NCI-H1092 (cell line): ENCODE results near the gene GSTO2.
A peak's percentile ranks its signal among the peaks of the same experiment; 100 is the strongest.

Experiments
- DNase-seq: peaks from one replicate; lab custom pipeline; 2025; lab: John Stamatoyannopoulos, UW

The GSTO2 gene

DNA sequence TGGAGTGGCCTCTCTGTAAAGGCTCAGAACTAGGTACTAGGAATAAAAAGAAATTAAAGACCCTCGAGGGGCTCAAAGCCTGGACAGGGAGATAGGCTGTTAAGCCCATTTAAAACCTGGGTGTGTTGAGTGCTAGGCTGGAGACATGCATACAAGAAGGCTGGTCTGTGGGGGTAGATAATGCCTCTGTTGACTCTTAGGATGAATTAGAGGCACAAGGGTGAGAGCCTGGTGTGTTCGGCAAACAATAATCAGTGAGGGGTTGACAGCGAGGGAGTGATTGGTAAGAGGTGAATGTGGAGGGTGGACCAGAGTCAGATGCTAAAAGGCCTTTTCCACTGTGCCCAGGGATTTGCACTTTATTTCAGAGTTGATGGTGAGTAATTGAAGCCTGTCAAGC, 12.7 kb downstream of the GSTO2 start:
- no peak for DNase-seq

DNA sequence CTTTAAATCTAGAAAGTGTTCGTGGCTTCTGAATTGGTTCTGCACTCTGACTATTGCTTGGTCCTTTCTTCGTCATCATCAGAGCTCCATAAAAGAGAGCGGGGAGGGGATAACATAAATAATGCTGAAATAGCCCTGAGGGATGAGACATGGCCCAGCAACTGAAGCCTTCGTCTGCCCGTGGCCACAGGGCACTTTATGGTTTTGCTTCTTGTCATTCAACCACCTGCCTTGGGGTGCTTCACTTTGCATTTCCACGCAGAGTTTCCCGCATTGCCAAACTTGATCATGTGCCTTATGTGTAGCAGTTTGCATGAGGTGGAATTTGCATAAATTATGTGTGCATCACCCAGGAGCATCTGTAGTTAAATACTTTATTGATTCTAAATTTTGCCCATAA, 15.9 kb downstream of the GSTO2 start:
- no peak for DNase-seq

DNA sequence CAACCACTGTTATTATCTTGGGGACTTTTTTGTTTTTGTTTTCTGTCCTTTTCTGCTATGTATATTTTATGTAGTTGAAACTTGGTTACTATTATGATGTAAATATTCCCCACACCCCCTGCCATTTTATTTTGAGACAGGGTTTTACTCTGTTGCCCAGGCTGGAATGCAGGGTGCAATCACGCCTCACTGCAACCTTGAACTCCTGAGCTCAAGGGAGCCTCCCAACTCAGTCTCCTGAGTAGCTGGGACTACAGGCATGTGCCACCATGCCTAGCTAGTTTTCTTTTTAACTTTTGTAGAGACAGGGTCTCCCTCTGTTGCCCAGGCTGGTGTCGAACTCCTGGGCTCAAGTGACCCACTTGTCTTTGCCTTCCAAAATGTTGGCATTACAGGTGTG, 18.0 kb downstream of the GSTO2 start:
- no peak for DNase-seq

DNA sequence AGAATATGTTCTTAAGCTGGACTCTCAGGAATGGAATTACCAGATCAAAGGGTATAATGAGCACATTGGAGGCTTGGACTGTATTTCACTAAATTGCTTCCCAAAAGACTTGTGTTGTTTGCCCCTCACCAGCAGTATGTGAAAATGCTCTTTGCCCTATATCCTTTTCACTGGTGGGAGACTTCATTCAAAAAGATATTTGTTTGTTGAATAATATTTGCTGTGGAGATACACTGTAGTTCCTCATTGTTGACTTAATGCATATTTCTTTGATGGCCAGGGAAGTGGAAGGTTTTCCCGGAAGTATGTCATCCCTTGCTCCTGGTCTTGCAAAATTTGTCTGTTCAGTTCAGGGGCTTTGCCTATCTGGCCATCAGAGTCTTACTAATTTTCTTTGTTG, 19.4 kb downstream of the GSTO2 start:
- DNase-seq = no peak

DNA sequence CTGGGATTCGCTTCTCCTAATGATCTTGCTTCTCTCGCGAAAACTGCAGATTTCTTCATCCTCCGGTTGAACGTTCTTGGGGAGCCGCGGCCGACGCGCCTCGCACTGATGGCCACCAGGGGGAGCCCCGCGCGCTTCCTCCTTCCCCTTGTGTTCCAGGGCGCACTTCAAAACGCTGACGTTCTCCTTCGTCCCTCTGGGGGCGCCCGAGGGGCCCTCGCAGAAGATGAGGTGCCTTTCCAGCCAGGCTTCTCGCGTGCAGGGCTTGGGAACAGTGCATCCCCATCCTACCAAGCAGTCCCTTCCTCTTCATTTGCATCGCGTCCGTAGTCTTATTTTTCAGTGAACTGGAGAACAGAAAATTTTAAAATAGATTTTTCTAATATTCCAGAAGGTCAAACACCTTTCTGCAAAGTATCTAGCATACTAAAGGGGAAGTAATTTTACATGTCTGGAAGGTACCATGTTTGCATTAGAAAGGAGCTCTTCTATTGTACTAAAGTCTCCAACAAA, 22.5 kb downstream of the GSTO2 start:
- peak; percentile 78 for DNase-seq

DNA sequence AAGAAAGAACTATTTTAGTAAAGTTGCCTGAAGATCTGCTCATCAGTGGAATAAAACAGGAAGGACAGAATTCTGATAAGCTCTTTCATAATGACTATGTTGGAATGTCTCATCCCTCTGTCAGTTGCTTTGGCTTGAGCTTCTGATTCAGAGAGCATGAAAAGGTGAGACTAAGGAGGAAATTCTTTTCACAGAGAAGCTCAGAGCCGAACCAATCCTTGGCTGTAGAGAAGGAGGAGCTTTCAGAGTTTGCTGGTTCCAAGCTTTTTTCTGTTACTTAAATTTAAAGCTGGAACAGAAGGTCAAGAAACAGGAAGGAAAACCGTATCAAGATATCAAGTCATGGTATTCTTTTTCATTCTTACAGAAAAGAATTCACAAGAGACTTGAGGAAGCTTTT, 24.0 kb downstream of the GSTO2 start:
- no peak for DNase-seq

DNA sequence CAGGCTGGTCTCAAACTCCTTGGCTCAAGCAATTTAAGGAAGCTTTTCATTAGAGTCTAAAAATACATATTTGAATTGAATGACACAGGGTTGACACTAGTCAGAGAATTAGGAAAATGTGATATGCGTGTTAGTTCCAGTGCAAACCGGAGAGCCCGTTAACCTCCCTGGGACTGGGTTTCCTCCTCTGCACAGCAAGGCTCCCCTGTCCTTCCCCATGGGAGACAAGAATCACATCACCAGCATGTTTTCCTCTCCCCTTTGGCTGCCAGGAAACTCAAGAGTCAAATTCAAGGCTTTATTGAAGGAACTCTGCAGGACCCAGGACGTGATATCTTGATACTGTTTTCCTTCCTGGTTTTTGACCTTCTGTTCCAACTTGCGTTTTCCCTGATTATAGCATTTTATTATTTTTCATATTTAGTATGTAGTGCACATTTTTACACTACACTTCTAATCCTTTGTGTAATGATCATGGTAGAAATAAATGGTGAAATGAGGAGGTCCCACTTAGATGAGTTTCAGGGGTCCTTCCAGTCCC, 24.9 kb downstream of the GSTO2 start:
- DNase-seq = no peak

DNA sequence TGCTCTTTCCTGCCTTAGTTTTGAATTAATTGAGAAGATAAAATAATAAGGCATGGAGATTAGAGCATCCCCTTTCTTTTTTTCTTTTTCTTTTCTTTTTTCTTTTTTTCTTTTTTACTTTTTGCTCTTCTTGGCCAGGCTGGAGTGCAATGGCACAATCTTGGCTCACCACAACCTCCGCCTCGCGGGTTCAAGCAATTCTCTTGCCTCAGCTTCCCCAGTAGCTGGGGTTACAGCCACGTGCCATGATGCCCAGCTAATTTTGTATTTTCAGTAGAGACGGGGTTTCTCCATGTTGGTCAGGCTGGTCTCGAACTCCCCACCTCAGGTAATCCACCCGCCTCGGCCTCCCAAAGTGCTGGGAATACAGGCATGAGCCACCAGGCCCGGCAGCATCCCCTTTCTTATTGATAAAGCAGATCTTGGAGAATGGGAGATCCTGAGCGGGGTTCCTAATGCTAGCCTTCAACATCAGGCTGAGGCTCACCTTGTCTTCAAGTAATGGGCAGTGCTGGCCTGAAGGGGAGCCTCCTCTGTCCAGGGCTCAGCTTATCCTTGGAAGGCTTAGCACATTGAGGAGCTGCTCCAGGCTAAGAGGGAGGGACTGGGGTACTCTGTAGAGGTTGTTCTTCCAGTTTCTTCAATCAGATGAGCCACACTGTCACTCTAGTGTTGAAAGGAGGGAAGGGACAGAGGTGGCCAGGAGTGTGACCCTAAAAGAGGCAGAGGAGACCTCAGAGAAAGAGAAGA, 27.9 kb downstream of the GSTO2 start:
- DNase-seq = no peak

DNA sequence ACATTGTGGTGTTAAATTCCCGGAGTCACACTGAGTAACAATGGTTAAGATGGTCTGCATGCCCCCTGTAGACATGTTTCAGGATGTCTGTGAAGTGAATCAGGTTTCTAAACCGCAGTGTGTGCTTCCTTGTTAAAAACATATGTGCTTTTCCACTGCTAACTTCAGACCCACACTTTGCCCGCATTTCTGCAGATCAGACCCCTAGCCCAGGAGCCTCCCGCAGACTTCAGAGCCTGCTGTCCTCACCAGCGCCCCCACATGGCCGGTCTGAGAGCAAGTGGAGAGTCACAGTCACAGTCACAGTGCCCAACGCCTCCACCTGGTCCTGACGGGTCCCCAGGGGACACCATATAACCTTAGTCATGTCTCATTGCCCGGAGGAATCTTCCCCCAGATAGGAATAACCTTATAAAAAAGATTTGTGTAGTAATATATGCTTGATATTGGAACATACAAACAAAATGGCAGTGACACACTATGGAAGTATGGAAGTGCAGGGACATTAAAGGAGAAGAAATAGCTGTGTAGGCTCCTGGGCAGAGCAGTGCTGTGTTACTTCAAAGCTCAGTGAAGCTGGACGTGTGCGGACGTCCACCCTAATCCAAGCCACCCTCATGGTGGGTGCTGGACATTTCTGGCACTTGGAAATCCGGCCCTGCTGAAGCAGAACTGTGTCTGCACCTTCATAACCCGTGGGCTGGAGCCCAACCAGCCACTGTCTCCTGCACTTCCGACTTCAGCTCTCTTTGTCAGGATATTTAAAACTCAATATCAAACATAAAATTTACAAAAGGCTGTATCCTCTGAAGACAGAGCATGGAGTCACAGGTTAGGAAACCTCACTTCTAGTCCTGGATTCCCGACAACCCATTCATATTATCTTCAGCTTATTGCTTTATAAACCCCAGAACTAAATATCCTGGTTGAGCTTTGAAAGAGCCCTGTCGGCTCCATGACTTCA, 29.0 kb downstream of the GSTO2 start:
- no peak for DNase-seq

DNA sequence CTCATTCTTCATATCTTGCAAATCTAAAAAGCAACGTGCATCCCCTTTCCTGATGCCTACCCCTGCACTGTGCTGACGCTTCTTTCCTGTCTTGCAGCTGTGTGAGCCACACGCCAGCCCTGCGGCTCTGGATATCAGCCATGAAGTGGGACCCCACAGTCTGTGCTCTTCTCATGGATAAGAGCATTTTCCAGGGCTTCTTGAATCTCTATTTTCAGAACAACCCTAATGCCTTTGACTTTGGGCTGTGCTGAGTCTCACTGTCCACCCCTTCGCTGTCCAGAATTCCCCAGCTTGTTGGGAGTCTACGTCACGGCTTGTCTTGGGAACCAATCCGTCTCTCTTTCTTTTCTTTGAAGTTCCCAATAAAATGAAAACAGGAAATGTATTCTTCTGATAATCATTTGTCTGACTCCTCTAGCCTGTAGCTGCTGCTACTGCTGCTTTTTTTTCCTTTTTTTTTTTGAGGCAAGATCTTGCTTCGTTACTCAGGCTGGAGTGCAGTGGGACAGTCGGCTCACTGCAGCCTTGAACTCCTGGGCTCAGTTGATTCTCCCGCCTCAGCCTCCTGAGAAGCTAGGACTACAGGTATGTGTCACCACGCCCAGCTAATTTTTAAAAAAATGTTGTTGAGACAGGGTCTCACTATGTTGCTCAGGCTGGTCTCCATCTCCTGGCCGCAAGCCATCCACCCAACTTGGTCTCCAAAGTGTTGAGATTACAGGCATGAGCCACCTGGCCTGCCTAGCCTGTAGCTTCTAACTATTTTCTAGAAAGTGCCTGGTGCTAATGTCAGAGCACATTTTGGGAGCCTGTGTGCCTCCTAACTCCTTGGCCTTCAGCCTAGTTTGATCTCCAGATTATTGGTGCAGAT, 30.3 kb downstream of the GSTO2 start:
- no peak for DNase-seq

DNA sequence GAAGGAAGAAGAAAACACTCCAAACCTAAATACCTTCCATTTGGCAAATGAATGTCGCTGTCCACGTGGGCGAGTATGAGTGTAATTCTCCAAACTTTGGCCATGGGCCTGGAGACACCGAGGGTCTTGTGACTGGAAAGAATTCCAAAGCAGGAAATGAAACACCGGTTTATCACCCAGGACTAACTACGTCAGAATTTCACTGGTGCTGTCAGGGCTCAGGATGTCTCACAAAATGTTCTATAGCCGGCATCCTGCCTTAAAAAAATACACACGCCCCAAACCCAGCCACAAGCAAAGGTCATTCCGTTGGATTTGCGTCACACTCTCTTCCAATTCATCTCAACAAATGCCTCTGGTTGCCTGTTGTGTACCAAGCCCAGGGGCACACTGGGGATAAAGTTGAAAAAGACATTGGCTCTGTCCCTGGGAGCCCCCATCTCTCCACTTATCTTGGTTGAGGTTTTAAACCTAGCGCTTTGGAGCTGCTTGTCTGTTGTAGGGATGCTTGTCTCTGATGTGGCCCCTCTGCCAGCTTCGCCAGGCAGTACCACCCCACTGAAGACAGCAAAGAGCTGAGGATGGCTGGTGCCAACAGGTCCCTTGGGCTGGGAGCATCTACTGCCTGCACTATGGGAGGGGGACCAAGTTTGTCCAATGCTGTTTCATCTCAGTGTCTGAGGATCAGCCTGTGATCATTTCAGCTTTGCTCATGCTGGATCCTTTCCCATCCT, 31.2 kb downstream of the GSTO2 start:
- DNase-seq = no peak

DNA sequence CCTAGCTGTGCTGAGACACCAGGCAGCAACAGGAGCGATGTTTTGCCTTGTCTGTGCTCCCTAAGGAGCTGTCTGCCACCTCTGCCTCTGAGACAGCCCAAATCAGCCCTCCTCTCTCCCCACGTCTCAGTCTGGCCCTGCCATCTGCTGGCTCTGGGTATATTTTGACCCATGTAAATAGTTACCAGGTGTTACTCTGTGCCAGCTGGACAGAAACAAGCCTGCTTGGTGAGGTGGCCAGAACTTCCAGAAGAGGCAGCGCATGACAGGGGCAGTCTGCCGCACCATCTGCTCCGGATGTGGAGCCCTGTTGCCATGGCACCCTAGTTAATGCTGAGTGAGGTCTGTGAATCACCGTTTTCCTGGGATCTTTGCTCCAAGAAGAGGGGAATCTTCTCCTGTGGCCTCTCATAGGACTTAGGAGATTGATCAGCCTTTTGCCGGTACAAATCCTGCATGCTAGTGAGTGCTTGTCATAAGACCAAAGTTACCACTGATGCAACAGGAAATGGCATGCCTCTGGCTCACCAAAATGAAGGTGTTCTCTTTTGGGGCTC, 31.8 kb downstream of the GSTO2 start:
- peak; percentile 79 for DNase-seq

DNA sequence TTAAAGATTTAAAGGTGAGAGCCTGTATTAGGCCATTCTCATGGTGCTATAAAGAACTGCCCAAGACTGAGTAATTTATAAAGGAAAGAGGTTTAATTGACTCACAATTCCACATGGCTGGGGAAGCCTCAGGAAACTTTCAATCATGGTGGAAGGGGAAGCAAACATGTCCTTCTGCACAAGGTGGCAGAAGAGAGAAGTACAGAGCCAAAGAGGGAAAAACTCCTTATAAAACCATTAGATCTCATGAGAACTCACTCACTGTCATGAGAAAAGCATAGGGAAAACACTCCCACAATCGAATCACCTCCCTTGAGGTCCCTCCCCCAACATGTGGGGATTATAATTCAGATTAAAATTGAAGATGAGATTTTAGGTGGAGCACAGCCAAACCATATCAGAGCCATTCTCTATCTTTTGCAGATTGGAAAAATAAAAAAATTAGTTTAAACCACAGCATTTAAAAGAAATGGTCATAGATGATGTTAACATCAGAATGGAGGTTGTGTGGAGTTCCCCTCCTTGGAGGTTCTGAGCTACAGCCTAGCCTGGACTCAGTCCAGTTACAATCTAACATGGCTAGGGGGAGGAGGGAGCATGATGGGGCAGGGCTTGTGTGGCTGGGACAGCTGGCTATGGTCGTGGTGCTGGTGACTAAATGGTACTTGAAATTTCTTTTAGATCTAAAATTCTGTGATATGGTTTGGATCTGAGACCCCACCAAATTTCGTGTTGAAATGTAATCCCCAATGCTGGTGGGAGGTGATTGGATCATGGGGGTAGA, 33.1 kb downstream of the GSTO2 start:
- DNase-seq = no peak

DNA sequence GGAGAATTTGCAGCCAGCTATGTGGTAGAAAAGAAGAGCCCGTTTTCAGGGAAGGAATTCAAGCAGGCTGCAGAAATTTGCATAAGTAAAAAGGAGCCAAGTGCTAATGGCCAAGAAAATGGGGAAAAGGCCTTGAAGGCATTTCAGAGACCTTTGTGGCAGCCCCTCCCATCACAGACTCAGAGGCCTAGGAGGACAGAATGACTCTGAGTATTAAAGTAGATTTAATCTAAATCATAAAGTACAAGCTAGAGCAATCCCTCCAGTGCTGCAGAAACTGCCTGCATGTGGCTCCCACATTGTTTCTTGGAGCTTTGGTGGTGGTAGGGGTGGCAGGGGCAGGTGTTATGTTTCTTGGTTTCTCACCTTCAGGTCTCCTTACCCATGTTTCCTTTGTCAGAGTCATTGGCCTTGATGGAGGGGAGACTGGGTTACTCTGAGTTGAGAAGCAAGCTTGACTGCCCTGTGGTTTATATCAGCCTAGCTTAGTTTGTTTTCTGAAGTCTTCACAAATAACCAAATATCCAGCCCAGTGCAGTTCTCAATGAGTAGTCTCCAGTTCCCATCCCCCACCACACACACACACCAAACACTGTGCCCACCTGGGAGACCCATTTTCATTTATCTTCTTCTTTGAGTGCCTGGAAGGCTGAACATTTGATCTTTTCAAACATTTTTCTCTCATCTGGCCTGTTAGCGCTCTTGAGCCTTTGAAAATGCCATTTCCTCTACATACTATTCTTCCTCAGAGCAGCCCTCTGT, 34.8 kb downstream of the GSTO2 start:
- no peak for DNase-seq

DNA sequence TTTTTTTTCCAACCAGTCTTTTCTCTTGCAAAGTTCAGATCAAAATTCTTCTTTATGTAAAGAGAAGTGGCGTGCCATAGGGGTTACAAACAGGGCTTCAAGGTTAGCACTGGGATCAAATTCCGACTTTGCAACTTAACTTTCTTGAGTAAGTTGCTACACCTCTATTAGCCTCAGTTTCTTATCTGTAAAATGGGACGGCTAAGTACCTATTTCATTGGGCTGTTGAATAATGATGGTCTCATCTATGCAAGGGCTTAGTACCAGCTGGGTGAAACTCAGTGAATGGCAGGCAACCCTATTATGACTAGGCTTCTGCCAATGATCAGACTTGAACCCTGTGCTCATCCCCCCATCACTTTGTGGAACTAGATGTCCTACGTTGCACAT, 35.4 kb downstream of the GSTO2 start:
- no peak for DNase-seq

DNA sequence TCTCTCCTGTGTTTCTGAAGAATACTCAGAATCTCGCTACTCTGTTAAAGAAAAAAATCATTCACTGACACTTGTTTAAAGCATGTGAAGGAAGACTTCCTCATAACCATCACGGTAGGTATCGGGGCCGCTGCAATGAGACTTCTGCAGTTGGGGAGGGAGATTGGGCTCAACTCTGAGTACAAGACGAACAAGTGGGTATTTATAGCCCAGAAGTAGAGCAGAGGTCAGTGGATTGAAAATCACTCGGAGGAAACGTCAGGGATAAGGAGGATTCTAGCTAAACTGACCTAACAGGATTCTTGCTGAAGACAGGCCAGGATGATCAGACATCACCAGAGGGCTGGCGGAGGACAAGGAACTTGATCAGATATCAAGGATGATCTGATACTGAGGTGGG, 35.9 kb downstream of the GSTO2 start:
- DNase-seq = no peak

DNA sequence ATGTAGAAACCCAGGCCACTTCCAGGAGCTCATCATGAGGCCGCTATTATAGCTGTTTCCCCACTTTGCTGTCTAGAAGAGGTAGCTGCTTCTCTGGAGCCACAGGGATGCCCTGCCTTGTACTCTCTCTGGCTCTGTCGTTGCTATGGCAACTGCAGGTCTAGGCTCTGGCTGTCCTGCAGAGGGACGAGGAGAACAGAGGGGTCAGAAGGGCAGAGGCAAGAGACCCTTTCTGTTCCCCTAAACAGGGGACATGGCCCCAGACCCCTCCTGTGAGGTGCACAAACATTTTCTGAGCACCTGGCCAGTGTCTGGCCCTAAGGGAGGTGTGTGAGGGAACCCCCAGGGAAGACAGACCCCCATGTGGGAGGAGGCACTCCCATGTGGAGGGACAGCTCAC, 37.9 kb downstream of the GSTO2 start:
- DNase-seq = no peak

DNA sequence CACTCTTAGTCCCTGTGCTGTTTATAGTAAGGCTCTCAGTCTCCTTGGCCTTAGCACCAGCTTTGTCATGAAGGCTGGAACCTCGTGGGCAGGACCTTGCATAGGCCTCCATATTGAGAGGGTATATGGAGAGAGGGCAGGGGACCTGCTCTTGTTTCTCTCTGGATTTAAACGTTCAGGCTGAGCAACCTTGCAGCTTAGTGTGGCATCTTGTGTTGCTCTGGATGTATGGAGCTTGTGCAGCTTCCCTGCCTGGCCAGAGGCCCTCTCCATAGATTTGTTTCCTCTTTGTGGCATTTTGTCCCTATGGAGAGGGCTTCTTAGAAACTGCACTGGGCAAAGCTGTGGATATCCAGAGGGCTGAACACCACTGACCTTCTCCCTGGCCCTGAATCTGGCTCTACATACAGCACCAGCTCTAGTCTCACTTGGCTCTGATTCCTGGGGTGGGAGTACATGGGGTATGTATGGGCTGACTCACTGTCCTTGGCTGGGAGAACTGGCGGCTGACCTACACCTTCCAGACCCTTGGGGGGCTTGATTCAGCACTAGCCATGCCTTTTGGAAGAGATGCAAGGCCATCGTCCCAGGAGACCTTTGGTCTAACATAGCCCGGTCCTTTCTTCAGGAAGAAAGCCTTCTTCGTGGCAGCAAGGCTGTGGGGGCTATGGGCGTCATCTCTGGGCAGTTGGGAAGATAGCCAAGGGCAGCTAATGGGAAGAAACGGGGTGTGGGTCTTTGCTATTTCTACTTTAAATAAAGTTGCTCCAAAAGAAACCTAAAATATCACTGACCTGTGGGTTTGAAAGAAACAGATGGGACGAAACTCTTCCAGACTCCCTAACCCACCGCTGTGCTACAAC, 38.8 kb downstream of the GSTO2 start:
- DNase-seq = no peak
